Skeletal muscle cell (primary cell): ENCODE results near the gene HES2.
"Not testable (repeated sequence)": the region's sequence is repeated elsewhere in the genome, so short reads cannot be mapped to it uniquely, and the experiment has no call there.

Source experiments
- DNase-seq: peaks from one replicate; pipeline ENCODE4 v3.0.0-alpha.2; 2010; ENCODE audit warnings: low read depth
- H3K4me3 ChIP-seq: 2 replicates; pipeline ENCODE4 v1.5.1; 2011; ENCODE audit warnings: low read depth, mild to moderate bottlenecking, control low read depth, low read length, moderate library complexity

HES2 gene

DNA sequence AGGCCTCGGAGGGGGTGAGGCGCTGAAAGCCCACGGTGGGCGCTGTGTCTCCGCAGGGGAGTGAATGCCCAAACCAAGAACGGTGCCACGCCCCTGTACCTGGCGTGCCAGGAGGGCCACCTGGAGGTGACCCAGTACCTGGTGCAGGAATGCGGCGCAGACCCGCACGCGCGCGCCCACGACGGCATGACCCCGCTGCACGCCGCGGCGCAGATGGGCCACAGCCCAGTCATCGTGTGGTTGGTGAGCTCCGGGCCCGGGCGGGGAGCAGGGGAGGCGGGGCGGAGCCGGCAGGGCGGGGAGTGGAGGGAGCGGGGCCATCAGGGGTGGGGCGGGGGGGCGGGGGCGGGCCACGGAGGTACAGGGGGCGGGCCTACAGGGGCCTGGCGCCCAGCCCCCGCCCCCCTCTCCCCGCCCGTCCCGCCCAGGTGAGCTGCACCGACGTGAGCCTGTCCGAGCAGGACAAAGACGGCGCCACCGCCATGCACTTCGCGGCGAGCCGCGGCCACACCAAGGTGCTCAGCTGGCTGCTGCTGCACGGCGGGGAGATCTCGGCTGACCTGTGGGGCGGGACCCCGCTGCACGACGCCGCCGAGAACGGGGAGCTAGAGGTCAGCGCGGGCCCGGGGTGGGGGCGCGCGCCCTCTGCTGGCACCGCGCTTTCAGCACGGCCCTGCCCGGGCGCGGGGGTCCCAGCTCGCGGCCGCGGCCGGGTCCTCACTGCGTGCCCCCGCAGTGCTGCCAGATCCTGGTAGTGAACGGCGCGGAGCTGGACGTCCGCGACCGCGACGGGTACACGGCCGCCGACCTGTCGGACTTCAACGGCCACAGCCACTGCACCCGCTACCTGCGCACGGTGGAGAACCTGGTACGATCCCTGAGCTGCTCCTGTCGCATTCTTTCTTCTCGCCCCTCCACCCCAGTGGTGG is 20.7 kb upstream of the HES2 start:
- no peak for DNase-seq
- H3K4me3 ChIP-seq: peak overlapping the region; percentile 7

DNA sequence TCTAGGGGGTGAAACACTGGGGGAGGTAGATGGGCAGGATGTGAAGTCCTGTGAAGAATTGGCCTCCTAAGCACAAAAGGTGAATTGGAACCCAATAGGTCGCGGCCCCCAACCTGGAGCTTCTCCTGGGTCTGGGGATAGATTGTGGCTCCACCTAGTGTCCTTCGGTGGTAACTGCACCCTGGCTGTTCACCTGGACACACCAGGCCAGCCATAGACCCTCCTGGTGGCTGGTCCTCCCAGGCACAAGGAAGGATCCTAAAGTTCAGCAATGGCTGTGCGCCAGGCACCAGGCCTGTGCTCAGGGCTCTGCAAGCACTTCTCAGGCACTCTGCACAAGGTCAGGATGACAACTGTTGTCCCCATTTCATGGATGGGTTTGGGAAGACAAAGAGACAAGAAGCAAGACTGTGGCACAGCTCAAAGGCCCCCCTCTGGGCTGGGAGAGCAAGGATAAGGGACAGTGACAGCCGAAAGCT is 18.4 kb upstream of the HES2 start:
- no peak overlapping the region for H3K4me3 ChIP-seq
- no peak for DNase-seq

GRCh38 chr1:6437012-6437700 is 17.4 kb upstream of the HES2 start:
- H3K4me3 ChIP-seq, DNase-seq: not testable (repeated sequence)

GRCh38 chr1:6436277-6436676 is 16.6 kb upstream of the HES2 start:
- DNase-seq, H3K4me3 ChIP-seq: not testable (repeated sequence)

DNA sequence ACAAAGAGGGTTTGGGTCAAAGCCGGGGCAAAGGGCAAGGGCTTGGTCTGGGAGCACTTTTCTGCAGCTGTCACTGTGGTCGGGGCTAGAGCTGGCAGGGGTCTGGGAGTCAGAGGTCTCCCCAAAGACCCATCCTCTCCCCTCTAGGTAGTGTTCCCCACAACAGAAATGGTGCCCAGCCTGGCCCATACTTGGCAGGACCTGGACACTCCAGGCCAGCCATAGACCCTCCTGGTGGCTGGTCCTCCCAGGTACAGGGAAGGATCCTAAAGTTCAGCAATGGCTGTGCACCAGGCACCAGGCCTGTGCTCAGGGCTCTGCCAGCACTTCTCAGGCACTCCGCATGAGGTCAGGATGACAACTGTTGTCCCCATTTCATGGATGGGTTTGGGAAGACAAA is 15.8 kb upstream of the HES2 start:
- no peak for DNase-seq
- no peak overlapping the region for H3K4me3 ChIP-seq

DNA sequence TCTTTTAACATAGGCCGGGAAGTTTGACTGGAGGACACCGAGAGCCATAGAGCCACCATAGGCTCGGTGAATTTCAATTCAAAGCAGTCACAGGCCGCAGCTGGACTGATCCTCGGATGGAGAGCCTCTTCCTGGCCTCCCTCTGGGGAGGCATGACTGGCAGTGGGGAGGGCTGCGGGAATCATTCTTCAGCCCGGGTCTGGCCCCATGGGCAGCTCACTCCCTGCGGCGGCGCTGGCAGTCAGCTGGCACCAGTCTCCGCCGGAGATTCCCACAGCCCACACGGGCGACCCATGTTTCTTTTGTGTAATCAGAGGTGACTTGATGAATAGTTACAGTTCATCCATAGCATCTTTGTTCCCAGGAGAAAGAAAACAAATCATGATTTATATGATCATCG is 15.4 kb upstream of the HES2 start:
- H3K4me3 ChIP-seq: no peak overlapping the region
- no peak for DNase-seq

DNA sequence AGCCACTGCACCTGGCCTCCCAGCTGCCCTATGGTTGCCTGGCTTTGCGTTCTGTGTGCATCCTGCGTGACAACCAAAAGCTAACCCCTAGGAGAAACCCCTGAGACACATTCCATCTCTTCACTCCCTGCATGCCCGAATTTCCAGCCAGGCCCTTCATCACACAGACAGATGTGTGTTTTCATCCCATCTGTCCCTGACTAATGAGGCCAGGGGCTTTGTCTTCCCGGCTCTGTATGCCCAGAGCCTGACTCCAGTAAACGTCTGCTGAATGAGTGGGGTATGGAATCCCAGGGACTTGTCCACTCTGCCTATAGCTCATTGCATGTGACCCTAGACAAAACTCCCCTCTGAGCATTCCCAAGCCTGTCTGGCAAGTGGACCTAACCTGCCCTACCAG is 14.5 kb upstream of the HES2 start:
- no peak for DNase-seq
- no peak overlapping the region for H3K4me3 ChIP-seq

DNA sequence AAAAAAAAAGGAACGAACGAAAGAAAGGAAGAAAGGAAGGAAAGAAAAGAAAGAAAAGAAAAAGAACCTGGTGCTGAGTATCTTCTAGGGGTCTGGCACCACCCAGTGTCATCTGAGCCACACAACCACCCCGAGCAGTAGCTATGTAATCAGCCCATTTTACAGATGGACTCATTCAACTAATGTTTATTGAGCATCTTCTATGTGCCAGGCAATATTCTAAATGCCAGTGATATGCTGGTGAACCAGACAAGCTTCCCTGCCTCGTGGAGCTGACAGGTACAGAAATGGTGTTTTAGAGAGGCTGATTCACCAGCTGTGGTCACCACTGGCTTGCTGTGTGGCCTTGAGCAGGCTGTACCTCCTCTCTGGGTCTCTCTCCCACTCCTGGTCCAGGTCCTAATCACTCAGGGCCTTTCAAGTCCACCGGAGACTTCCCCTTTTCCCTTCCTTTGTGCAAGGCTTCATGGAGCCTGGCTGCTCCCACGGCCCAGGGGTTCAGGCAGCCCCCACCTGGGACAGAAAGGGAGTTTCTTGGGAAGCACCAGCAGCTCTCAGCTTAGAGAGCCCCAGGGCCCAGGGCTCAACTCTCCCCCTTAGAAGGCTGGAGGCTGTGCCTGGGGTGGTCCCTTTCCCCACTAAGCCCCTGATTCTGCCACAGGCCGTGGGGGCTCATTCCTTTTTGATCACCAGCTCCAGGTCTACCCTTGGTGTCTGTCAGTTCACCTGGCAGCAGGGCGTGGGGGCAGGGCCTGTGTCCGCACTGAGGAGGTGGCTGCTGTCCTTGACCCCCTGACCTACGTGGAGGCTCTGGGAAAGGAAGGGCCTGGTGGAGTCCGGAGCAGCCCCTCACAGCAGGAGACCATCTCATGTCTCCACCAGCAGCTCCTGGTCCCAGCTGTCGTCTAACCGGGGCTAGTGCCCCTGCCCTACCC is 12.2 kb upstream of the HES2 start:
- not testable (repeated sequence) for DNase-seq, H3K4me3 ChIP-seq

- not testable (repeated sequence) for DNase-seq, H3K4me3 ChIP-seq
Measured at GRCh38 chr1:6429660-6430411, 10.1 kb upstream of the HES2 start.

DNA sequence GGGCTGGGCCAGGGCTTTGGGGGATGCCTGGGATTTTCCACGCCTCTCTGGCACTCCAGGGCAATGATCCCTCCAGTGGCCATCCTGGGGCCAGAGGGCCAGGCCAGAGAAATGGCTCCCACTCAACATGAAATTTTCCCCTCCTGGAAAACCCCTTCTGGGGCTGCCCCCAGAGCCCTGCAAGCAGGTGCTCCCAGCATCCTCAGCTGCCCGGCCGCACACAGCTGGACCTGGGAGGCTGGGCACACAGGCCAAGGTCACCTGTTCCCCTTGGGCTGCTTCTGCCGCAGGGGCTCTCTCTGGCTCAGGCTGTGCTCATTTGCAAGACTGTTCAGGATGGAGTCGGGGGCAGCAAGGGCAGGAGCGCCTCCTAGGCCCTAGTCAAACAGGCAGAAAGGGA is 8.7 kb upstream of the HES2 start:
- DNase-seq, H3K4me3 ChIP-seq: not testable (repeated sequence)

DNA sequence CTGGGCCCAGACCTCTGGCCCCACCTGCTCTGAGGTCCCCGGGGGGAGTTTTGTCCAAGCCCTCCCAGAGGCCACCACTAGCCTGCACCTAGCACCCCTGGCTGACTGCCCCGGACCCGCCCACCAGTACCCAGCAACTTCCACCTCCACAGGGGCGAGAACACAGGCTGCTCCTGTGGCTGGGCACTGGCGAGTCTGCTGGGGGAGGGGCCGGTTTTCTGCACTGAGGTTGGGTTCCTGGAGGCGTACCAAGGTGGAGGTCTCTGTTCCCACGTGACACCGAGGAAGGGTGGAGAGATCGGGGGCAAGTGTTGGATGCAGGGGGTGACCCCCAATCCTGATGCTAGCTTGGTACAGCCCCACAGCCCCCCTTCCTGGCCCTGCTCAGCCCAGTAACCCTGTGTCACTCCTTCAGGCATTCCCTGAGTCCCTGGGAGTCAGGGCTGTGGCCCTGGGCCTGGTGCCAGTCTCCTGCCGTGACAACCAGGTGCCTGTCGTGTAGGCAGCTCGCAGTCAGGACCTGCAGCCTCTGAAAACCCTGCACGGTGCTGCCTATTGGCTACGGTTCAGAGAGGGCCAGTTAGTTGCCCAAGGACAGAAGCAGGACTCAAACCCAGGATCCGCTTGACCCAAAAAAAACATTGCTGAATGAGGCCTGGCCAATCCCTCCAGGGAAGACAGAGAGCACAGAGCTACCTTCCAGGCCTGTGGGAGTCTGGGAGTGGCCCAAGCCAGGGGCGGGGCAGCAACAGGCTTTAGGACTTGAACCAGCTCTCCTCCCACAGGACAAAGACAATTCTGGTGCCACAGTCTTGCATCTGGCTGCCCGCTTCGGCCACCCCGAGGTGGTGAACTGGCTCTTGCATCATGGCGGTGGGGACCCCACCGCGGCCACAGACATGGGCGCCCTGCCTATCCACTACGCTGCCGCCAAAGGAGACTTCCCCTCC is 8.0 kb upstream of the HES2 start:
- no peak overlapping the region for H3K4me3 ChIP-seq
- no peak for DNase-seq

DNA sequence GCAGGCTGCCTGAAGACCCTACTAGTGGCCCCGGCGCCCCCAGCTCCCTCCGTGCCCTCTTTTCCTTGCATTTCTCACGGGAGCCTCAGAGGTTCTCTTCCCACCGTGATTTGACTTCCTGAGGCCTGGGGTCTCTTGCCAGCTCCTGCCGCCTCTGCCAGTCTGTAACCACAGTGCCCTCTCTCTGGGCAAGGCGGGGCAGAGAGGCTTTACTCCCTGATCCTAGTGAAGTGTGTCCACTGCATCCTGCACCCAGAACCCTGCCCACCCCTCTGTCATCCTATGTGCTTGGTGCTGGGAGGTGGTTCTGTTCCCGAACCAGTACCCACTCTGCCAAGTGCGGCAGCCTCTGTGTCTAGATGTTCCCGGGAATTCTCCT is 7.2 kb upstream of the HES2 start:
- H3K4me3 ChIP-seq: no peak overlapping the region
- no peak for DNase-seq

GRCh38 chr1:6426277-6426971 is 6.7 kb upstream of the HES2 start:
- no peak for DNase-seq

DNA sequence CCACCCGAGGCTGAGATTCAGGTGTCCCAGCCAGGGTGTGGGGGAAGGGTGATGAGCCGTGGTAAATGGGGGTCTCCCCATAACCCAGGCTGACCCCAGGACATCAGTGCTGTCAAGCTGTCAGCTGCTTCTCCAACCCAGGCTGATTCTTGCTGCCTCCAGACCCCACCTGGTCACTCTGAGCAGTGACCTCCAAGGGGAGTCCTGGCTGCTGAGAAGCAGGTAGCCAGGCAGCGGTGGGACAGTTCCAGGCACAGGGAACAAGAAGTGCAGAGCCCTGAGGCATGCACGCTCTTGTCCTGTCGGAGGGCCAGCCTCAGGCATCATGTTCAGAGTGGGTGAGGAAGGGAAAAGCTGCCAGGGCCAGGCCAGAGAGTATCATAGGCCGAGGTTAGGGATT is 5.9 kb upstream of the HES2 start:
- no peak for DNase-seq
- H3K4me3 ChIP-seq: no peak overlapping the region

More at GRCh38 chr1:6426277-6426971, 6.7 kb upstream of the HES2 start:
- H3K4me3 ChIP-seq: no peak overlapping the region

DNA sequence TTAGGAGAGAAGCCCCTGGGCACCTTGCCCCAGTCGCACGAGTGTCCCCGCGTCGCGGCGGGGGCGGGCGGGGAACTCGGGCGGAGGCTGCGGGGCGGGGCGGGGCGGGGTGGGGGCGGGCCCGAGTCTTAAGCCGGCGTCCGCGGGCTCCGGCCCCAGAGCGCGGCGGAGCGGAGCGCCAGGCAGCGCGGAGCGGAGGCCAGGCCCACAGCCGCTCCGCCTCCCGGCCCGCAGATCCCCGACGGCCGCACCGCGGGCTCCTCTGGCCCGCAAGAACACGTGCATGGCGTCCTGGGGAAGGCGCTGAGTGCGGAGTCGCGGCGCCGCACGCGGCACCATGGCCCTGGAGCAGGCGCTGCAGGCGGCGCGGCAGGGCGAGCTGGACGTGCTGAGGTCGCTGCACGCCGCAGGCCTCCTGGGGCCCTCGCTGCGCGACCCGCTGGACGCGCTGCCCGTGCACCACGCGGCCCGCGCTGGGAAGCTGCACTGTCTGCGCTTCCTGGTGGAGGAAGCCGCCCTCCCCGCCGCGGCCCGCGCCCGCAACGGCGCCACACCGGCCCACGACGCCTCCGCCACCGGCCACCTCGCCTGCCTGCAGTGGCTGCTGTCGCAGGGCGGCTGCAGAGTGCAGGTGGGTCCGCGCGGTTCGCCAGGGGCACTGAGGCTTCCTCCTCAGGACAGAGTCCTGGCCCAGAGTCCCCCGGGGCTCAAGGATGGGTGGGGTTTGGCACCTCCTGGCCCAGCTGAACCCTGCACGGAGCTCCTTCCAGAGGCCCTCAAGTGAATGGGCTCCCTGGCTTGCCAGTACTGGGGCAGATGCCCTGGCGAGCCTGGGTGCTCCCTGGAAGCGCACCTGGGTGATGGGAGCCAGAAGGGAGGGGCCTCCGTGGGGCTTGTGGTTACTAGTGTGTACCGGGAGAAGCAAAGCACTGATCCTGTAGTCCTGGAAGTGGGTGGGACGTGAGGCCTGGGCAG is 5.2 kb upstream of the HES2 start, which contains the start of gene ESPN:
TSS of gene ESPN (plus strand) at position 158 of the 975 bp plus-strand sequence. CDS start at position 338, 180 bp downstream.
- no peak for DNase-seq
- H3K4me3 ChIP-seq: no peak within 1 kb of the TSS

DNA sequence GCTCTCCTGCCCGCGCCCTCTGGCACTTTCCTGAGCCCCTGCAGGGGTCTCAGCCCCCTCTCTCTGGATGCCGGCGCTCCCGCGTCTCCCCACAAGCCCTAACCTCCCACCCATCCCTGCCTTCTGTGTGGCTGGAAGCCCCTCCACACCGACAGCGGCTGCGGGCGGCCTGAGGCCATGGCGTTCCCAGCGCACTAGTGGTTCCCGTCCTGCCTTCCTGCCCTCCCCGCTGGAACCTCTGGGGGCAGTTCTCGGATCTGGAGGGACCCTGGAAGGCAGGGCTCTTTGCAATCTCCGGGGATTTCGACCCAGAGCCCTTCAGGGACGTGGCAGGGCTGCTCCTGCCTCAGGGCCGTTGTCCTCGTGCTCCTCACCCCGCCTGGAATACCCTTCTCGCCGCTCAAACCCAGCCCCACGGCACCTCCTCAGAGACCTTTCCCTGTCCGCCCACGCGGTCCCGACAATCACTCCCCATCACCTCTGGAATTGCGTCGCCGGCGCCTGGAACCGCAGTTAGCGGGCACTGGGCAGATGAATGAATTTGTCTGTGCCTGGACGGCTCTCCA is 4.4 kb upstream of the HES2 start:
- H3K4me3 ChIP-seq: no peak overlapping the region
- no peak for DNase-seq
